HepG2 (cell line): Measurements from ENCODE around the gene EPSTI1.

Experiments used
- HDAC6 ChIP-seq: fragments of 200-600 bp; sonication (generic); IDR thresholded peaks from 2 replicates; pipeline ENCODE4 v1.7.0; 2017; ENCODE audit warnings: mild to moderate bottlenecking, antibody characterized with exemption, low read length, low read depth
- JUNB ChIP-seq: sonication (generic); formaldehyde crosslinking; IDR thresholded peaks from 2 replicates; pipeline ENCODE4 v1.8.0; 2022; ENCODE audit warnings: missing genetic modification reagents, mild to moderate bottlenecking, borderline replicate concordance
- SRSF9 ChIP-seq: fragments of 200-400 bp; formaldehyde crosslinking; IDR thresholded peaks from 2 replicates; pipeline ENCODE4 v1.6.1; 2018; ENCODE audit warnings: borderline replicate concordance, mild to moderate bottlenecking, low read depth, low read length; ENCODE audit not compliant: insufficient read depth, poor library complexity, severe bottlenecking
- TBX2 ChIP-seq: sonication (generic); formaldehyde crosslinking; IDR thresholded peaks from 2 replicates; pipeline ENCODE4 v1.5.0; 2020; ENCODE audit warnings: missing genetic modification reagents, mild to moderate bottlenecking, borderline replicate concordance
- ZNF138 ChIP-seq: sonication (generic); formaldehyde crosslinking; IDR thresholded peaks from 2 replicates; pipeline ENCODE4 v1.5.0; 2020; ENCODE audit warnings: mild to moderate bottlenecking, low read depth, missing genetic modification reagents
- TF ChIP-seq, protein P1 (sequence below): IDR thresholded peaks from 2 replicates; pipeline ENCODE4 v1.6.1; 2016; ENCODE audit warnings: mild to moderate bottlenecking, missing biosample characterization, missing genetic modification reagents

DNA sequence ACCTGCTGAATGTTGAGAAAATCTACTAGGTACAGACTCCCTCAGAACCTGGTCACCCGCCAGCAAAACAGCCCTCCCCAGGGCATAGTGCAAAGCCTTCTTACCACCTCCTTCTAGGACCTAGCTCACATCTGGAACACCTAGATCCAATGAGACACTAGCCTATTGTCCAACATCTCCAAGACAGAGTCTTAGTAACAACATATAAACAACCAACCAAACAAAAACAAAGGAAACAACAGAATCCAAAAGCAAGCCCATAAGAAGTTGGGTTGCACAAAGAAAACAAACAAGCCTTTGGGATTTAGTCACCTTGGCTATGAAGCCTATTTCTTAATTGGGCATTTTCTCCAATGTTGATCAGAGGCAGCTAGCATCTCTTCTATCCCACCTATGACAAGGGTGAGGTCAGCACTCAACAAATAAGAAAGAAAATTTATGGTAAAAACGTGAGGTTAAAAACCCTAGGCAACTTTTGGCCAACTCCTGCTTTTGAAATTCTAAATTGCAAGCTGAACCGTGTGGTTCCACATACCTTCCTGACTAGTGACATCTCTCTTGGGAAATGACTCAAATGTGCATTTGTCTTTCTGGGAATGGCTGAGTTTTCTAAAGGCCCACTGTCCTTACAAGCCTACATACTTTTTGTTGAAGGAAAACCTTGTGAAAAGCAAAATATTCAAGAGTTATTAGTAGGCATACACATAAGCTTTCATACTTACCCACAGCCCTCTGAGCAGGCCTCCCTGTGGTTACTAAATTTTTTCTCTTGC, 144.0 kb downstream of the EPSTI1 start:
- TF ChIP-seq JUNB (CRISPR knock-in tag) (no peak), HDAC6 (no peak), TBX2 (CRISPR knock-in tag) (no peak), SRSF9 (no peak), ZNF138 (CRISPR knock-in tag) (no peak)
- TF ChIP-seq, protein P1, sequence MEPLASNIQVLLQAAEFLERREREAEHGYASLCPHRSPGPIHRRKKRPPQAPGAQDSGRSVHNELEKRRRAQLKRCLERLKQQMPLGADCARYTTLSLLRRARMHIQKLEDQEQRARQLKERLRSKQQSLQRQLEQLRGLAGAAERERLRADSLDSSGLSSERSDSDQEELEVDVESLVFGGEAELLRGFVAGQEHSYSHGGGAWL (CRISPR knock-in tag) = no peak
